SK-N-SH treated with all-trans-retinoic acid at 6 μM for 48 hours (cell line): ENCODE measurements around the gene LCN12.

ENCODE experiments used
- CSDC2 ChIP-seq: fragments of 250-450 bp; sonication (Bioruptor Pico); IDR thresholded peaks from 2 replicates; pipeline ENCODE4 v1.5.0; 2020; ENCODE audit warnings: mild to moderate bottlenecking, moderate library complexity
- GLIS3 ChIP-seq: fragments of 250-450 bp; sonication (Bioruptor Pico); IDR thresholded peaks from 2 replicates; pipeline ENCODE4 v1.5.0; 2020; ENCODE audit warnings: mild to moderate bottlenecking, moderate library complexity
- OSR1 ChIP-seq: fragments of 250-450 bp; sonication (Bioruptor Pico); IDR thresholded peaks from 2 replicates; pipeline ENCODE4 v1.8.0; 2022; ENCODE audit warnings: moderate library complexity, mild to moderate bottlenecking, inconsistent platforms
- PPARA ChIP-seq: fragments of 250-450 bp; sonication (Bioruptor Pico); IDR thresholded peaks from 2 replicates; pipeline ENCODE4 v1.5.0; 2020; ENCODE audit warnings: mild to moderate bottlenecking, borderline replicate concordance
- RARB ChIP-seq: fragments of 250-450 bp; sonication (Bioruptor Pico); IDR thresholded peaks from 2 replicates; pipeline ENCODE4 v1.8.0; 2021; ENCODE audit warnings: mild to moderate bottlenecking, moderate library complexity
- SNAI2 ChIP-seq: fragments of 250-450 bp; sonication (Bioruptor Pico); IDR thresholded peaks from 2 replicates; pipeline ENCODE4 v1.5.0; 2020; ENCODE audit warnings: mild to moderate bottlenecking, moderate library complexity
- TCF4 ChIP-seq: fragments of 250-450 bp; sonication (Bioruptor Pico); IDR thresholded peaks from 2 replicates; pipeline ENCODE4 v1.8.0; 2021; ENCODE audit warnings: mild to moderate bottlenecking, moderate library complexity, borderline replicate concordance
- TOX ChIP-seq: fragments of 250-450 bp; sonication (Bioruptor Pico); IDR thresholded peaks from 2 replicates; pipeline ENCODE4 v1.8.0; 2021; ENCODE audit warnings: mild to moderate bottlenecking, moderate library complexity, borderline replicate concordance
- ZFP3 ChIP-seq: fragments of 250-450 bp; sonication (Bioruptor Pico); IDR thresholded peaks from 2 replicates; pipeline ENCODE4 v1.5.0; 2020; ENCODE audit warnings: mild to moderate bottlenecking, moderate library complexity
- ZNF565 ChIP-seq: fragments of 450-650 bp; formaldehyde crosslinking; conservative IDR thresholded peaks from 2 replicates; pipeline ENCODE4 v1.5.0; 2020; ENCODE audit warnings: low read depth, mild to moderate bottlenecking, moderate library complexity
- ZNF70 ChIP-seq: fragments of 450-650 bp; formaldehyde crosslinking; IDR thresholded peaks from 2 replicates; pipeline ENCODE4 v1.5.0; 2020; ENCODE audit warnings: mild to moderate bottlenecking, moderate library complexity
- ZNF8 ChIP-seq: fragments of 450-650 bp; formaldehyde crosslinking; IDR thresholded peaks from 2 replicates; pipeline ENCODE4 v1.5.0; 2020; ENCODE audit warnings: mild to moderate bottlenecking, moderate library complexity
- TF ChIP-seq, protein P1 (sequence below): fragments of 250-450 bp; sonication (Bioruptor Pico); IDR thresholded peaks from 2 replicates; pipeline ENCODE4 v1.5.1; 2020; ENCODE audit warnings: low read depth, mild to moderate bottlenecking, moderate library complexity
- TF ChIP-seq, protein P2 (sequence below): fragments of 250-450 bp; sonication (Bioruptor Pico); IDR thresholded peaks from 2 replicates; pipeline ENCODE4 v1.8.0; 2020; ENCODE audit warnings: mild to moderate bottlenecking, moderate library complexity, borderline replicate concordance

DNA sequence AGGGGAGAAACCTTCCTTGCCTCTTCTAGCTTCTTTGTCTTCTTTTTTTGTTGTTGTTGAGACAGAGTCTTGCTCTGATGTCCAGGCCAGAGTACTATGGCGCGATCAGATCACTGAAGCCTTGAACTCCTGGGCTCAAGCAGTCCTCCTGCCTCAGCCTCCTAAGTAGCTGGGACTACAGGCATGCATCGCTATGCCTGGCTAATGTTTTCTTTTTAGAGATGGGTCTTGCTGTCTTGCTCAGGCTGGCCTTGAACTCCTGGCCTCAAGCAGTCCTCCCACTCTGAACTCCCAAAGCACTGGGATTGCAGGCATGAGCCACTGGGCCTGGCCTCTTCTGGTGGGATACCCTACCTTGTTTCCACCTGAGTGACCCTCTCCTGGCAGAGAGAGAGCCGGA is 36.8 kb downstream of the LCN12 start:
- TF ChIP-seq ZNF8 (CRISPR knock-in tag): no peak
- TF ChIP-seq SNAI2: no peak
- TF ChIP-seq ZNF70: no peak
- TF ChIP-seq, protein P1, sequence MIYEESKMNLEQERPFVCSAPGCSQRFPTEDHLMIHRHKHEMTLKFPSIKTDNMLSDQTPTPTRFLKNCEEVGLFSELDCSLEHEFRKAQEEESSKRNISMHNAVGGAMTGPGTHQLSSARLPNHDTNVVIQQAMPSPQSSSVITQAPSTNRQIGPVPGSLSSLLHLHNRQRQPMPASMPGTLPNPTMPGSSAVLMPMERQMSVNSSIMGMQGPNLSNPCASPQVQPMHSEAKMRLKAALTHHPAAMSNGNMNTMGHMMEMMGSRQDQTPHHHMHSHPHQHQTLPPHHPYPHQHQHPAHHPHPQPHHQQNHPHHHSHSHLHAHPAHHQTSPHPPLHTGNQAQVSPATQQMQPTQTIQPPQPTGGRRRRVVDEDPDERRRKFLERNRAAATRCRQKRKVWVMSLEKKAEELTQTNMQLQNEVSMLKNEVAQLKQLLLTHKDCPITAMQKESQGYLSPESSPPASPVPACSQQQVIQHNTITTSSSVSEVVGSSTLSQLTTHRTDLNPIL (CRISPR knock-in tag): no peak
- no peak for TF ChIP-seq CSDC2 (CRISPR knock-in tag)
- no peak for TF ChIP-seq TCF4 (CRISPR knock-in tag)
- no peak for TF ChIP-seq GLIS3 (CRISPR knock-in tag)
- TF ChIP-seq ZNF565 (CRISPR knock-in tag): no peak
- TF ChIP-seq, protein P2, sequence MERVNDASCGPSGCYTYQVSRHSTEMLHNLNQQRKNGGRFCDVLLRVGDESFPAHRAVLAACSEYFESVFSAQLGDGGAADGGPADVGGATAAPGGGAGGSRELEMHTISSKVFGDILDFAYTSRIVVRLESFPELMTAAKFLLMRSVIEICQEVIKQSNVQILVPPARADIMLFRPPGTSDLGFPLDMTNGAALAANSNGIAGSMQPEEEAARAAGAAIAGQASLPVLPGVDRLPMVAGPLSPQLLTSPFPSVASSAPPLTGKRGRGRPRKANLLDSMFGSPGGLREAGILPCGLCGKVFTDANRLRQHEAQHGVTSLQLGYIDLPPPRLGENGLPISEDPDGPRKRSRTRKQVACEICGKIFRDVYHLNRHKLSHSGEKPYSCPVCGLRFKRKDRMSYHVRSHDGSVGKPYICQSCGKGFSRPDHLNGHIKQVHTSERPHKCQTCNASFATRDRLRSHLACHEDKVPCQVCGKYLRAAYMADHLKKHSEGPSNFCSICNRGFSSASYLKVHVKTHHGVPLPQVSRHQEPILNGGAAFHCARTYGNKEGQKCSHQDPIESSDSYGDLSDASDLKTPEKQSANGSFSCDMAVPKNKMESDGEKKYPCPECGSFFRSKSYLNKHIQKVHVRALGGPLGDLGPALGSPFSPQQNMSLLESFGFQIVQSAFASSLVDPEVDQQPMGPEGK: no peak
- no peak for TF ChIP-seq PPARA (CRISPR knock-in tag)
- no peak for TF ChIP-seq ZFP3
- no peak for TF ChIP-seq OSR1 (CRISPR knock-in tag)
- TF ChIP-seq TOX (CRISPR knock-in tag): no peak
- no peak for TF ChIP-seq RARB
